K562 (cell line): ENCODE results near the gene C1QC.

ENCODE experiments used
- ATF2 ChIP-seq: sonication (generic); formaldehyde crosslinking; IDR thresholded peaks from 2 replicates; pipeline ENCODE4 v1.8.1; 2022; ENCODE audit warnings: missing genetic modification reagents
- CGGBP1 ChIP-seq: fragments of 250-450 bp; sonication (Bioruptor Pico); IDR thresholded peaks from 2 replicates; pipeline ENCODE4 v1.9.0; 2021; ENCODE audit warnings: mild to moderate bottlenecking
- CTCF ChIP-seq, 3 experiments: IDR thresholded peaks in 2 of 3; conservative IDR thresholded peaks in 1 of 3; 2 replicates each; pipeline ENCODE4 v1.5.1; 2011 to 2012; ENCODE audit warnings: low read length in 3 of 3, mild to moderate bottlenecking in 3 of 3, control low read depth in 2 of 3, improper control_type of control experiment in 1 of 3, inconsistent platforms in 1 of 3, low read depth in 1 of 3, mixed read lengths in 1 of 3, moderate library complexity in 1 of 3; ENCODE audit not compliant: insufficient read depth in 2 of 3
- MTF1 ChIP-seq: fragments of 250-450 bp; sonication (Bioruptor Pico); IDR thresholded peaks from 2 replicates; pipeline ENCODE4 v1.9.0; 2021; ENCODE audit warnings: moderate library complexity, mild to moderate bottlenecking, inconsistent platforms, borderline replicate concordance
- MXI1 ChIP-seq: IDR thresholded peaks from 2 replicates; pipeline ENCODE4 v1.6.1; 2011; ENCODE audit warnings: low read depth, mild to moderate bottlenecking, improper control_type of control experiment, low read length
- NRF1 ChIP-seq, 2 experiments: fragments of 450-650 bp; IDR thresholded peaks in 1 of 2; conservative IDR thresholded peaks in 1 of 2; 2 replicates each; pipeline ENCODE4 v1.6.1; 2014; ENCODE audit warnings: mild to moderate bottlenecking in 2 of 2
- U2AF2 ChIP-seq: fragments of 200-400 bp; formaldehyde crosslinking; optimal IDR thresholded peaks from 2 replicates; pipeline ENCODE3; 2017; ENCODE audit warnings: low read depth, mild to moderate bottlenecking, low read length

- no peak for TF ChIP-seq MTF1 (CRISPR knock-in tag)
- no peak for TF ChIP-seq ATF2 (CRISPR knock-in tag)
- TF ChIP-seq MXI1: no peak
- no peak for TF ChIP-seq NRF1 (conservative IDR thresholded peaks at IDR 0.05 in 1 of 2, IDR thresholded peaks at IDR 0.05 in 1 of 2)
- no peak for TF ChIP-seq U2AF2
- no peak for TF ChIP-seq CGGBP1 (CRISPR knock-in tag)
- no peak for TF ChIP-seq CTCF (IDR thresholded peaks at IDR 0.05 in 2 of 3, conservative IDR thresholded peaks at IDR 0.05 in 1 of 3; ENCODE audit: insufficient read depth in 2 of 3, low read depth in 1 of 3, low read length in 3 of 3)
Observed at GRCh38 chr1:22601610-22602009, 41.8 kb upstream of the C1QC start.
